GM18517 (cell line): Measurements from ENCODE around the gene VEZT.
"Not testable (repeated sequence)": the region's sequence is repeated elsewhere in the genome, so short reads cannot be mapped to it uniquely, and the experiment has no call there.

ENCODE experiments used
- ATAC-seq: cut with Tn5 transposase; IDR thresholded peaks from one replicate; pipeline ENCODE4 v1.9.1; 2021; ENCODE audit warnings: mild to moderate bottlenecking, moderate library complexity; ENCODE audit not compliant: unreplicated experiment

The VEZT gene

GRCh38 chr12:95318071-95318545 is 100.5 kb downstream of the VEZT start:
- ATAC-seq: no peak

- no peak for ATAC-seq
These were observed 102.2 kb downstream of the VEZT start for GRCh38 chr12:95319694-95320331.

- no peak for ATAC-seq
These were observed 104.1 kb downstream of the VEZT start for GRCh38 chr12:95321516-95322246.

GRCh38 chr12:95322326-95322725 is 104.7 kb downstream of the VEZT start:
- ATAC-seq: no peak

GRCh38 chr12:95323212-95323611 is 105.6 kb downstream of the VEZT start:
- ATAC-seq: no peak

DNA sequence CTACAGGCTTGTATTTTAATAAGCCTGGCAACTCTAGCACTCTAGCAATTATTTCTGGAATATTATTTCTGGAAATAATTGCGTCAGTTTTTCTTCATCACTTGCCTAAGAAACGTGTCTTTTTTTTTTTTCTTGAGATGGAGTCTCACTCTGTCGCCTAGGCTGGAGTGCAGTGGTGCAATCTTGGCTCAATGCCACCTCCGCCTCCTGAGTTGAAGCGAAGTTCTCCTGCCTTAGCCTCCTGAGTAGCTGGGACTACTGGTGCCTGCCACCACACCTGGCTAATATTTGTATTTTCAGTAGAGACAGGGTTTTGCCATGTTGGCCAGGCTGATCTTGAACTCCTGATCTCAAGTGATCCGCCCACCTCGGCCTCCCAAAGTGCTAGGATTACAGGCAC is 106.6 kb downstream of the VEZT start:
- not testable (repeated sequence) for ATAC-seq

DNA sequence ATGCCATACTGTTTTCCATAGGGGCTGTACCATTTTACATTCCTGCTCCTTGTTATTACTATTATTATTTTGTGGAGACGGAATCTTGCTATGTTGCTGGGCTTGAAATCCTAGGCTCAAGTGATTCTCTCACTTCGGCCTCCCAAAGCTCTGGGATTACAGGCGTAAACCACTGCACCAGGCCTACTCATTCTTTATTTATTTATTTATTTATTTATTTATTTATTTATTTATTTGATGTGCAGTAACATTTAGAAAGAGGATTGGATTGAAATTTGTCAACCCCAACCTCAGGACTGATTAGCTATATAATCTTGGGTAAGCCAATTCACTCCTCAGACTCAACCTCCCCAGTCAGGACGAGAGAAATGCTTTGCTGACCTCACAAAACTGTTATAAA is 107.9 kb downstream of the VEZT start:
- no peak for ATAC-seq

DNA sequence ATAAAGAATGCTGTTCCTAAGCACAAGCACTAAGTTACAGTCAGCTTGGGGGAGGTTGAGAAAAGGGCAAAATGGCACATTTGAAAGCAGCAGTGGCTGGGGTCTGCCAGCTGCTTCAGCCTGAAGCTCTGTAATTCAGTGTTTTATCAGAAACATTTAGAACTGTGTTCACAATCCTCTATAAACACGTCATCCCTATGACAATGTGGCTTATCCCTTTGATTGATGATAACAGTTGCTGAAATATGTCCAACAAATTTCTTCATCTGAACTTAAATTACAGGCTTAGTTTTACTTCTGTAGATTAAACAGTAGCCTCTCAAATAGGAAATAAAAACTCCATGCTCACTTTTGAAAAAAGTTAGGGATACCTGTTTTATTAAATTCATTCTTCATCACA is 108.8 kb downstream of the VEZT start:
- ATAC-seq: no peak

- ATAC-seq: no peak
These were observed 109.2 kb downstream of the VEZT start for GRCh38 chr12:95326855-95327254.

GRCh38 chr12:95328708-95329107 is 111.1 kb downstream of the VEZT start:
- ATAC-seq: no peak

DNA sequence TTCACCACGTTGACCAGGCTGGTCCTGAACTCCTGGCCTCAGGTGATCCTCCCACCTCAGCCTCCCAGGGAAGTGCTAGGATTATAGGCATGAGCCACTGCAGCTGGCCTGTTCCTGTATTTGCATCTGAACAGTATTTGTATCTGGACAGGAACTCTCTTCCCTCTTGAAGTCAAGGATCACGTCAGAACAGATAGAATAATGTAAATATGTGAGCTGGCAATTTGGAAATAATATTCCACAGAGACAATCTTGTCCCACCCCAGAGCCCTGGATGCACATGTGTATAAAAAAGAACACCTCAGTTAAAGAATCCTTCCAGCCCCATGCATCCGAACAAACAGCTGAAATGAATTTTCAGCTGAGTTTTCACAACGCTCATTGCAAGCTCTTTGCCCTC is 118.3 kb downstream of the VEZT start:
- no peak for ATAC-seq

DNA sequence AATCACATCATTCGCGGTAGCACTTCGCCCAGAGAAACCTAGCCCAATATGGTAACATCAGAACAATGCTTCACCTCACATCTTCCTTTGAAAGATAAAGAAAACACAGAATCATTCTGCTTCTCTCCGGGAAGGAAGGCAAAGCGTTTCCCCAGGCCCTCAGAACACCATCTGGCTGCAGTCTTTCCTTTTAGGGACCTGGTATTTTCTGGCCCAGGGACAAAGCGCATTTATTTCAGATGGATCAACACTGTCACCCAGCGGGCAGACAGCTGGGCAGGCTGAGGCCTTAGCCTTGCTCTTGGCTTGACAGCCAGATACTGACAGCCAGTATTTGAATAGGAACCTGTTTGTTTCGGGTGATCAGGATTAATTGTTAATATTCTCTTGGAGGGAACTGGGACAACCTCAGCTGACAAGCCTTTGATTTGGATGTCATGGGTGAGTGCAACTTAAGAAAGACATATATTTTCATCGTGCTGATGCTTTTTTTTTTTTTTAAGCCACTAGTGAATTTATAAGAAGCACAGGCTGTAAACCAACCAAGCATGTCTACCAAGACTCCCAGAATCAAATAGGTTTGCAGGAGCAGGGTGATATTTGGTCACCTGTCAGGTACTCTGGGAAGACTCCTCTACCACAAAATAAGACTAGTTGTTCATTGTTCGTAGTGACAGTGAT is 118.9 kb downstream of the VEZT start:
- ATAC-seq: no peak

DNA sequence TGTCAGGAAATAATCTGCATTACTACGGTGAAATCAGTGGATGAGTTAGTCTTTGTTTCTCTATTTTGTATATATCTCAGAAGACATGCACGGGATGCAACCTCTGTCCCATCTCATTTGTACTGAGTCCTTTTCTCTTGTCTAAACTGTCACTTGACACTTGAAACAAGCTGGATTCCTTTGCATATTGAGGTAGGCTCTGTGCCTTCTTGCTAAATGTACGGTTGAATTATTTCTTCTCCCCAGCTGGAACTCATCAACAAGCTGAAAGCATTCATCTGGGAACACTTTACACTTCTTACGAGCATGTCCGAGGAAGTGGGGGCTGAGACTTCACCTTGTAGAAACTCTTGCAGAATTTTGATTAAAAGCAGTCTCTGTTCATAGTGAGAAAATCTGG is 119.5 kb downstream of the VEZT start:
- ATAC-seq: no peak

- no peak for ATAC-seq
These were observed 121.6 kb downstream of the VEZT start for GRCh38 chr12:95339086-95339788.

DNA sequence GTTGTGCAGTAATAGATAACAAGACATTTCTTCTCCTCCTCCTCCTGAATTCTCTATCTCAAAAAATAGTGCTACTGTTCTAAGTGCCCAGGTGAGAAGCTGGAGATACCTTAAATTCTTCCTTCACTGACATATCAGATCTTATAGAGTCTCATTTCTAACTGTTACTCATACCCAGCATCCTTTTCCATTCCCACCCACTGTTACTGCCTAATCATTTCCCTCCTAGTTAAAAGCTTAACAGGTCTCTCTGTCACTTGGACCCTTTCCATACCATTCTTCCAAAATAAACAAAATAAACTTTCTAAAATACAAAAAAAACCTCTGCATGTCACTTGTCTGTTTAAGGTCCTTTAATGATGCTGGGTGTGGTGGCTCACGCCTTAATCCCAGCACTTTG is 124.4 kb downstream of the VEZT start:
- no peak for ATAC-seq

- ATAC-seq: no peak
These were observed 126.0 kb downstream of the VEZT start for GRCh38 chr12:95343461-95344230.

DNA sequence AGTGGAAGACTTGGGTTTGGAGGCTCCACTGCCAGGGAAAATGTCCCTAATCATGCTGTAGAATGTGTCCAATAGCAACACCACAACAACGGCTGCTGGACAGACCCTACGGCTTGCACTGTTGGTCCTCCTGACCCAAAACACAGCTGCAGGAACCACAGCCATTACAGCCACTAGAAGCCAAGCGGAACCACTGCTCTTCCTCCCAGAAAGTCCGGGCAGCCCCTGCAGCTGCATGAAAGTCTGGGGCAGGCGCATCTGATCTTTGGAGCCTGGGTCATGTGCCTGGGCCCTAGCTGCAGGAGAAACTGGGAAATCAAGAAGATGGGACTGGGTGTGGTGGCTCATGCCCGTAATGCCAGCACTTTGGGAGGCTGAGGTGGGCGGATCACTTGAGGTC is 131.7 kb downstream of the VEZT start:
- no peak for ATAC-seq

DNA sequence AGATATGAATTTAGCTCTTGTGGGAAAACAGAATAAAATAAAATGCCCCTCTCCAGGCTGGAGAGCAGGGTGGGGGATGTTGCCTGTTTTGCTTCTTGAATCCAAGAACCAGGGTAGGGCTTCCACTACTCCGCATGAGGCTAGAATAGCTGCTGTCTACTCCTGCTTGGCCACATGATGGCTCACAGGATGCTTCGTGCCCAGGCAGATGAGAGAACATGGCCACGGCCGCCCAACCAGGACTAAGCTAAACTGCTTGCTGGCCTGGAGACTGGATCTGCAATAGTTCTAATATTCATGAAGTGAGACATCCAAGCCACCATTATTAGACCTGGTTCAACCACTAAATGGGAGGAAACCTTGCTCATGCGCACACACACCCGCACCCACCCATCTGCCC is 134.1 kb downstream of the VEZT start:
- no peak for ATAC-seq
